ENCODE measurements around the gene DRP2.

The DRP2 gene

GRCh38 chrX:101230636-101231035 is 11.1 kb downstream of the DRP2 start:
- TF ChIP-seq, protein P1, sequence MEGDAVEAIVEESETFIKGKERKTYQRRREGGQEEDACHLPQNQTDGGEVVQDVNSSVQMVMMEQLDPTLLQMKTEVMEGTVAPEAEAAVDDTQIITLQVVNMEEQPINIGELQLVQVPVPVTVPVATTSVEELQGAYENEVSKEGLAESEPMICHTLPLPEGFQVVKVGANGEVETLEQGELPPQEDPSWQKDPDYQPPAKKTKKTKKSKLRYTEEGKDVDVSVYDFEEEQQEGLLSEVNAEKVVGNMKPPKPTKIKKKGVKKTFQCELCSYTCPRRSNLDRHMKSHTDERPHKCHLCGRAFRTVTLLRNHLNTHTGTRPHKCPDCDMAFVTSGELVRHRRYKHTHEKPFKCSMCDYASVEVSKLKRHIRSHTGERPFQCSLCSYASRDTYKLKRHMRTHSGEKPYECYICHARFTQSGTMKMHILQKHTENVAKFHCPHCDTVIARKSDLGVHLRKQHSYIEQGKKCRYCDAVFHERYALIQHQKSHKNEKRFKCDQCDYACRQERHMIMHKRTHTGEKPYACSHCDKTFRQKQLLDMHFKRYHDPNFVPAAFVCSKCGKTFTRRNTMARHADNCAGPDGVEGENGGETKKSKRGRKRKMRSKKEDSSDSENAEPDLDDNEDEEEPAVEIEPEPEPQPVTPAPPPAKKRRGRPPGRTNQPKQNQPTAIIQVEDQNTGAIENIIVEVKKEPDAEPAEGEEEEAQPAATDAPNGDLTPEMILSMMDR (IDR thresholded peaks at IDR 0.05; ENCODE audit: insufficient read depth, low read length, poor library complexity, severe bottlenecking), result no peak
- no peak for DNase-seq (ENCODE audit: extremely low read depth, insufficient read length)
- Histone ChIP-seq H3K36me3 (ENCODE audit: control insufficient read depth, insufficient read depth, low read length) (no peaks in the 10 kb centered on the region), H3K27me3 (replicated peaks; ENCODE audit: control insufficient read depth, insufficient read depth, low read length) (no peaks in the 10 kb centered on the region), H3K4me3 (replicated peaks; ENCODE audit: low read depth, low read length) (no peak overlapping the region)

DNA sequence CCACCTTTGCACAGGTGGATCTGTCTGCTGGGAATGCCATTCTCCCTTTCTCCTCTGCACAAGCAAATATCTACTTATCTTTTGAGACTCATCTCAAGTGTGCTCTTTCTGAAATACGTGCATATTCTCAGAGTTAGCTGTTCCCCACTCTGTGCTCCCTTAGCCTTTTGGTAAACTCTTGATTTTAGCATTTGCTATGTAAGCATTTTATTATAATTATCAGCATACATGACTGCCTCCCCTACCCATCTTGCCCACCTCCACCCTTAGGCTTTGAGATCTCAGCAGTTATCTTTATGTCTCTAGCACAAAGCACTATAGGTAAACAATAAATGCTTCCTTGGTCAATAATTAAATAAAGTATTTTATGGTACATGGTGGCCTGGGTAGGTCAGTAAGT is 11.5 kb downstream of the DRP2 start:
- Histone ChIP-seq H3K27me3 (replicated peaks; ENCODE audit: control insufficient read depth, insufficient read depth, low read length) (no peaks in the 10 kb centered on the region), H3K36me3 (ENCODE audit: control insufficient read depth, insufficient read depth, low read length) (no peaks in the 10 kb centered on the region), H3K4me3 (replicated peaks; ENCODE audit: low read depth, low read length) (no peak overlapping the region)
- DNase-seq (ENCODE audit: extremely low read depth, insufficient read length), result no peak
- TF ChIP-seq, protein P1 (IDR thresholded peaks at IDR 0.05; ENCODE audit: insufficient read depth, low read length, poor library complexity, severe bottlenecking), result no peak

GRCh38 chrX:101232316-101232715 is 12.7 kb downstream of the DRP2 start:
- TF ChIP-seq, protein P1 (IDR thresholded peaks at IDR 0.05; ENCODE audit: insufficient read depth, low read length, poor library complexity, severe bottlenecking), result no peak
- DNase-seq (ENCODE audit: extremely low read depth, insufficient read length), result no peak
- no peak overlapping the region for H3K4me3 ChIP-seq (replicated peaks; ENCODE audit: low read depth, low read length)
- H3K27me3 ChIP-seq (replicated peaks; ENCODE audit: control insufficient read depth, insufficient read depth, low read length), result no peaks in the 10 kb centered on the region
- H3K36me3 ChIP-seq (ENCODE audit: control insufficient read depth, insufficient read depth, low read length), result no peaks in the 10 kb centered on the region

GRCh38 chrX:101237041-101237440 is 17.5 kb downstream of the DRP2 start:
- no peaks in the 10 kb centered on the region for H3K27me3 ChIP-seq (replicated peaks; ENCODE audit: control insufficient read depth, insufficient read depth, low read length)
- H3K4me3 ChIP-seq (replicated peaks; ENCODE audit: low read depth, low read length), result no peak overlapping the region
- TF ChIP-seq, protein P1 (IDR thresholded peaks at IDR 0.05; ENCODE audit: insufficient read depth, low read length, poor library complexity, severe bottlenecking), result no peak
- no peaks in the 10 kb centered on the region for H3K36me3 ChIP-seq (ENCODE audit: control insufficient read depth, insufficient read depth, low read length)
- no peak for DNase-seq (ENCODE audit: extremely low read depth, insufficient read length)

DNA sequence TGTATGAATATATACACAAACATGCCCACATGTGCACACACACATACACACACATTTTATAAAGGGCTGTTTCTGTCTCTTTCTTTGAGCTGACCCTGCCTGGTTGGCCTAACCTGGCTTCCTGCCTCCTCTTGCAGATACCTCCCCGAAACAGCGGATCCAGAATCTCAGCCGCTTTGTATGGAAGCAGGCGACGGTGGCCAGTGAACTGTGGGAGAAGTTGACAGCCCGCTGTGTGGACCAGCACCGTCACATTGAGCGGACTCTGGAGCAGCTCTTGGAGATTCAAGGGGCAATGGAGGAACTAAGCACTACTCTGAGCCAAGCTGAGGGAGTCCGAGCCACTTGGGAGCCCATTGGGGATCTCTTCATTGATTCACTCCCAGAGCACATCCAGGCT is 21.9 kb downstream of the DRP2 start:
- no peak overlapping the region for H3K4me3 ChIP-seq (replicated peaks; ENCODE audit: low read depth, low read length)

More for the DNA sequence above, 21.9 kb downstream of the DRP2 start:
- Histone ChIP-seq H3K27me3 (replicated peaks; ENCODE audit: control insufficient read depth, insufficient read depth, low read length) (no peaks in the 10 kb centered on the region), H3K36me3 (ENCODE audit: control insufficient read depth, insufficient read depth, low read length) (no peaks in the 10 kb centered on the region)
- DNase-seq (ENCODE audit: extremely low read depth, insufficient read length), result no peak
- TF ChIP-seq, protein P1 (IDR thresholded peaks at IDR 0.05; ENCODE audit: insufficient read depth, low read length, poor library complexity, severe bottlenecking), result no peak

Measured in GM06990 (cell line).